Measurements from ENCODE around the gene HS6ST3.

GRCh38 chr13:96308568-96308967, 218.7 kb downstream of the HS6ST3 start:
- no peak for TF ChIP-seq CTCF (IDR thresholded peaks at IDR 0.05)
- TF ChIP-seq POLR2AphosphoS5 (IDR thresholded peaks at IDR 0.05), result no peak
- TF ChIP-seq POLR2A (IDR thresholded peaks at IDR 0.05), result no peak

All from transverse colon (tissue), 4 donors.